HG03108 (cell line): Measurements from ENCODE around the gene PLA2G4A.

Experiments used
- ATAC-seq: cut with Tn5 transposase; IDR thresholded peaks from one replicate; pipeline ENCODE4 v1.9.1; 2021; ENCODE audit warnings: moderate library complexity; ENCODE audit not compliant: unreplicated experiment

Gene PLA2G4A

DNA sequence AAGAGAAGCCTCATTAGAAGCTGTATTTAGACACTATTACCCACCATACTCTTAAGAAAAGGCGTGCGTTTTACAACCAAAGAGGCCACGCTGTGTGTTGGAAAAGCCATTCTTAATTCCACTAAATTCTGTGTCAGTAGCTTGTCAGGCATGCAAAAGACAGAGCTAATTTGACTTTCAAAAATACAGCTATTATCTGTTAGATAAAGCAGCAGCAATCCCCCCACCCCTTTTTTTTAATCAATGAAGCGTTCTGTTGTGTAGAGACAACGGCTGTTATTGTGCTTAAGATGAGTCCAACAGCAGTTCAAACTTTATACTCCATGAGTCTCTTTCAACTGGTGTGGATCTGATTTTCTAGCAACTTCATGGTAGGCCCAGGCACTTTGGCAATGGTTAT lies 43.5 kb downstream of the PLA2G4A start:
- no peak for ATAC-seq

DNA sequence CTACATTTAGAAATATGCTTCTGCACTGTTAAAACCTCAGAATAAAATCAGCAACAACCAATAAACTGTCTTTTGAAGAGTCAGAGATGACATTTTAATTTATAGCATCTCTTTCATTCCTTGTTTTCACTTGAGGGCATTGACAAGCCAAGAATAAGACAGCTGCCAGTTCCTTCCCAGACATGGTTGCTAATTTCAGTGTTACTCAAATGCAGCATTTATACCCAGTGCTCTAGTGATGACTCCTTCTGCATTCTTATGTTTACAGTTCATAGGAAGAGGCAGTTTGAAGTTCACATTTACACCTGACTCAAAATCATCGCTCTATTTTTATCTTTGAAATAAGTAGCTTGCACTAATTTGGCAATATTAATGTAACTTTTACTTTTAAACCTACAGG lies 44.9 kb downstream of the PLA2G4A start:
- no peak for ATAC-seq

GRCh38 chr1:186875896-186876835 lies 47.4 kb downstream of the PLA2G4A start:
- no peak for ATAC-seq

DNA sequence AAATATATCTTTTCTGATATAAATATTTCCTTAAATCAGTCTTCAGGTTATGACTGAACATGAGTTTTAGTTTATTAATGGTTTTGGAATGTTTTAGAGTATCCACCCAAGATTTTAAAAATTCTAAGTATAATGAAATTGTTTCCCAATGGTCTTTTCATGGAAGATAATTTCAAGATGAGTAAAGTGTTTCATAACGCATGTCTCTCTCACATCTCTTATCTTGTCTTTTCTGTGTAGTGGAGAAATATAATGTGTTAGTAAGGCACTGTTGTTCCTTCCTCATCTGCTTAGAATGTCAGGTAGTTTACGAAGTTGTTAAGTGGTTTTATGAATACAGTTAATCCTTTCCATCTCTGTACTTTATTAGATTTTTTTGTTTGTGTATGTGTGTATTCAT lies 49.6 kb downstream of the PLA2G4A start:
- no peak for ATAC-seq

DNA sequence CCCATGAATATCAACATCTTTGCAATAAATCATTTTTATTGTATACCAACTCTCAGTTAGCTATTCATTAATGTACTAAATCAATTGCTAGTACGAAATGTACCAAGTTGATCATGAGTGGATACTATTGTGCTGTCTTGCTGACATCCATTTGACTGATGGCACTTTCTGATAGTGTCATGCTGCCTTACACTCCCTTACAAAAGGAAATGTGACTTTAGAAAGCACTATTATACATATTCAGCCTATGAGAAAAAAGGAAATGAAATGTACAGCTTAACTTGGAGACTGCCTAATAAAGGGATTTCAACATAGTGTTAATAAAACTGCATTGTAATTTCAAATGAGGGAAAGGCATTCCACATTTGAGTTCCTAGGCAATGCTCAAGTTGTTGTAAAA lies 52.2 kb downstream of the PLA2G4A start:
- no peak for ATAC-seq

DNA sequence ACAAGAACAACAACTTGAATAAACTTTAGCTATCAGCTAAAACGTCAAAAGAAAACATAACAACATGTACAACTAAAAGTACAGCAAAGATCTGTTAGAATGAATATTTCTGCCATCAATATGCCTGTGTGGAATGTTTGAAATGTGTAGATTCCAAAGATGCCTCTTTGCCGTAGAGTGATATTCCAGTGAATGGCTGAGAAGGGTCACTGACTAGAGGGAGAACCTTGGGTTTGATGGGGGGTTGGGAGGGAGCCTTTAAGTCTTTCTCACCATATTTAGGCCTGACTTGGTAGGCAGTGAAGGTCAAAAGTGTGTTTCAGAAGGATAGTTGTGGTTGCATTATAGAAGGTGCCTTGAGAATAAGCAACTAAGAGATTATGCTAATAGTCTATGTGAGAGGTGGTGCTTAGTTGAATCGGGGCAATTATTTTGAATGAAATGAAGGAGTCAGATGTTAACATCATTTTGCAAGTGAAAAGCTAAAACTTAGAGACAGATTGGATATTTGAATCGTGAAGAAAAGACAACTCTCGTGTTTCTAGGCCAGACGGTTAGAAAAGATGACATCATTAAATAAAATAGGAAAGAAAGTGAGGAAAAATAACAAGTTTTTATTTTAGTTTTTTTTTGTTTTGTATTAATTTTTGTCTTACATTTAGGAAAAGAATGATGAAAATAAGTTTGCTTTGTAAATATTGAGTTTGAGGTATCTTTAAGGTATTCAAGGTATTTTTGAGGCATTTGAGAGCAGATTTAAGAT lies 53.8 kb downstream of the PLA2G4A start:
- ATAC-seq, result no peak

GRCh38 chr1:186884251-186884650 lies 55.5 kb downstream of the PLA2G4A start:
- ATAC-seq, result no peak

GRCh38 chr1:186887203-186887602 lies 58.5 kb downstream of the PLA2G4A start:
- no peak for ATAC-seq

DNA sequence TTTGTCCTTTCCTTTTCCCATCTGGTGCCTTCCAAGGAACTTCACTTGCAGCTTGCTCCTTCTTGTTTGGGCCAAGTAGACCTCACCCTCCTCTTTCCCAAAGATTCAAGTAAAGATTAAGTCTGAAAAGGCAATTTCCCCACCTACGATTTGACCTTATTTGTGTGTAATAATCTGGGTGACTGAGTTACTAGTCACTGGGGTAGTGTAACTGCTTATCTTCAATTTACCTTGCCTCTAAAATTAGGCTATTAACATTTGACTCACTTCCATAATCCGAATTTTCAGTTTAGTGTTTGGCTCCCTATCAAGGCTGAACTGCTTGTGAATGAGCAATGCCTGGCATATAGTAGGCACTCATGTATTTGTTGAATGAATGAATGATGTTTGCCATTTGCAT lies 59.6 kb downstream of the PLA2G4A start:
- ATAC-seq, result no peak

- ATAC-seq, result no peak
Measured at GRCh38 chr1:186892936-186893335, 64.2 kb downstream of the PLA2G4A start.

DNA sequence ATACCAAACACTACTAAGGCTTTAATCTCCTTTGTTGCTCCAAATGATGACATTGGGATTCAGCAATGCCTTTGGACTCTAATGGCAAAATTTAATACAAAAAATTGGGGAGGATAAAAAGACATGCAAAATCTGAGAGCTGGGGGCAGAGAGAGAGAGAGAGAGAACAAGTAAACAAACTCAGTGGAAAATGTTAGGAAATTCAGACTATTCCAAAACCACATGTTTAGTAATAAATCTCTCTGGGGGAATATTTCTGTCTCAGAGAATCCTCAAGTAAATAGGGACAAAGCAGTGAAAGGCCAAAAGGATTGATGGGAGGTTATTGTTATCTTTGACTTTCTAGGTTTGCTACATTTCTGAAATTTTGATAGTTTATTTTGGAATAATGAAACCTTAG lies 65.7 kb downstream of the PLA2G4A start:
- ATAC-seq, result no peak

GRCh38 chr1:186896211-186896610 lies 67.5 kb downstream of the PLA2G4A start:
- no peak for ATAC-seq

GRCh38 chr1:186897008-186897407 lies 68.3 kb downstream of the PLA2G4A start:
- no peak for ATAC-seq

- ATAC-seq, result peak; percentile 71
Measured at GRCh38 chr1:186899577-186899976, 70.8 kb downstream of the PLA2G4A start.

GRCh38 chr1:186899977-186900376 lies 71.2 kb downstream of the PLA2G4A start:
- ATAC-seq, result no peak

GRCh38 chr1:186900539-186901237 lies 71.9 kb downstream of the PLA2G4A start:
- no peak for ATAC-seq

- ATAC-seq, result no peak
Measured at GRCh38 chr1:186901631-186902030, 72.9 kb downstream of the PLA2G4A start.

GRCh38 chr1:186903374-186904136 lies 74.8 kb downstream of the PLA2G4A start:
- ATAC-seq, result no peak

DNA sequence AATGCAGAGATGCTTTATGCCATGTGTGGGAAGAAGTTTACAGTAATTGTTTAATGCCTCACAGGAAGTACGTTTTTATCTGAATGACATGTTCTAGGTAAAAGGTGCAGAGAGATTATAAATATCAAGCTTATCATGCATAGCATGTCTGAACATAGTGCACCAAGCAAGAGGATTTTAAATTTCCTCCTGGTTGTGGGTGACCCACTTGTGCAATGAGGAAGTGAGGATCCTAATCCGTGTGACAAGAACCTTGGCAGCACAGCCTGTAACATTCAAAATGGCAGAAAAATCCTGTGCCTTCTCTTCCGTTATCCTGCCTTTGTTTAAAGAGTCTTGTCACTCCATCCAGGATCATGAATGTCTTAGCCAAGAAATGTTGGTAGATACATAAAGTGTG lies 75.6 kb downstream of the PLA2G4A start:
- ATAC-seq, result no peak

- ATAC-seq, result no peak
Measured at GRCh38 chr1:186905561-186905960, 76.8 kb downstream of the PLA2G4A start.

- ATAC-seq, result no peak
Measured at GRCh38 chr1:186915555-186915954, 86.8 kb downstream of the PLA2G4A start.
